HEK293T (cell line): ENCODE measurements around the gene OSBPL3.

Source experiments
- CTBP1 ChIP-seq: fragments of 450-650 bp; IDR thresholded peaks from 2 replicates; pipeline ENCODE4 v1.6.1; 2016; ENCODE audit warnings: borderline replicate concordance
- ELF4 ChIP-seq: fragments of 450-650 bp; IDR thresholded peaks from 2 replicates; pipeline ENCODE4 v1.6.1; 2017; ENCODE audit warnings: antibody characterized with exemption
- FOXA1 ChIP-seq: fragments of 450-650 bp; IDR thresholded peaks from 2 replicates; pipeline ENCODE4 v1.6.1; 2016; ENCODE audit warnings: mild to moderate bottlenecking
- FOXM1 ChIP-seq: fragments of 450-650 bp; IDR thresholded peaks from 2 replicates; pipeline ENCODE4 v1.6.1; 2017; ENCODE audit warnings: mild to moderate bottlenecking, borderline replicate concordance
- HDGF ChIP-seq: fragments of 450-650 bp; IDR thresholded peaks from 2 replicates; pipeline ENCODE4 v1.6.1; 2017; ENCODE audit warnings: antibody characterized with exemption, borderline replicate concordance
- L3MBTL2 ChIP-seq: fragments of 450-650 bp; conservative IDR thresholded peaks from 2 replicates; pipeline ENCODE4 v1.6.1; 2016; ENCODE audit warnings: mild to moderate bottlenecking
- NFRKB ChIP-seq: fragments of 450-650 bp; IDR thresholded peaks from 2 replicates; pipeline ENCODE4 v1.6.1; 2016; ENCODE audit warnings: mild to moderate bottlenecking, moderate library complexity
- SP1 ChIP-seq: fragments of 450-650 bp; IDR thresholded peaks from 2 replicates; pipeline ENCODE4 v1.6.1; 2017
- SUZ12 ChIP-seq: fragments of 450-650 bp; IDR thresholded peaks from 2 replicates; pipeline ENCODE4 v1.6.1; 2016; ENCODE audit warnings: mild to moderate bottlenecking
- ZNF384 ChIP-seq: fragments of 450-650 bp; IDR thresholded peaks from 2 replicates; pipeline ENCODE4 v1.6.1; 2016
- TF ChIP-seq, protein P1 (sequence below): fragments of 450-650 bp; IDR thresholded peaks from 2 replicates; pipeline ENCODE4 v1.6.1; 2016

DNA sequence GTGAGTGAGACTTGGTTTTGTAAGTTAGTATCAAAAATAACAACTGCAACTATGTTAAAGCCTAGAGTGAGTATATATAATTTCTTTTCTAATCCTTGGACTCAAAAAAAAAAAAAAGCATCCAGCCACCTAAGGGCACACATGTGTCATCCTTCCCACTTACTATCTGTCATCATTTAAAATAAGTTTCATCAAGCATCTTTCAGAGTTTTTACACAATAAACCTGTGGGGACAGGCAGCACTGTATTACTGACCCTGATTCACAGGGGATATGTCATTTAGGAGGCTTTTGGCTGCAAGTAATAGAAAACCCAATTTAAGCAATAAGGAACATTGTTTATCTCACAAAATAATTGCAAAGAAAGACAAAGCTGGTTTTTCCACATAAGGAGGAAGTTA, 32.3 kb upstream of the OSBPL3 start:
- TF ChIP-seq NFRKB (no peak), ELF4 (no peak), L3MBTL2 (no peak), SUZ12 (no peak), CTBP1 (no peak), ZNF384 (no peak), FOXA1 (no peak), SP1 (no peak), FOXM1 (no peak), HDGF (no peak)
- TF ChIP-seq, protein P1, sequence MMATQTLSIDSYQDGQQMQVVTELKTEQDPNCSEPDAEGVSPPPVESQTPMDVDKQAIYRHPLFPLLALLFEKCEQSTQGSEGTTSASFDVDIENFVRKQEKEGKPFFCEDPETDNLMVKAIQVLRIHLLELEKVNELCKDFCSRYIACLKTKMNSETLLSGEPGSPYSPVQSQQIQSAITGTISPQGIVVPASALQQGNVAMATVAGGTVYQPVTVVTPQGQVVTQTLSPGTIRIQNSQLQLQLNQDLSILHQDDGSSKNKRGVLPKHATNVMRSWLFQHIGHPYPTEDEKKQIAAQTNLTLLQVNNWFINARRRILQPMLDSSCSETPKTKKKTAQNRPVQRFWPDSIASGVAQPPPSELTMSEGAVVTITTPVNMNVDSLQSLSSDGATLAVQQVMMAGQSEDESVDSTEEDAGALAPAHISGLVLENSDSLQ, result no peak
